Neuronal stem cell (in vitro differentiated cells): ENCODE data around the gene OR5AP2.

ENCODE experiments used
- DNase-seq: peaks from one replicate; pipeline ENCODE4 v3.0.0-alpha.2; 2013; ENCODE audit warnings: low spot score
- H2AFZ ChIP-seq: one replicate; pipeline ENCODE4 v1.6.1; 2013; ENCODE audit warnings: mild to moderate bottlenecking, low read length, inconsistent platforms
- H2AK5ac ChIP-seq: 2 replicates; pipeline ENCODE4 v1.6.1; 2013; ENCODE audit warnings: low read depth, mild to moderate bottlenecking, inconsistent platforms, low read length, moderate library complexity, mixed read lengths
- H2BK120ac ChIP-seq: 2 replicates; pipeline ENCODE4 v1.6.1; 2013; ENCODE audit warnings: low read depth, mild to moderate bottlenecking, inconsistent platforms, low read length, moderate library complexity, mixed read lengths
- H2BK12ac ChIP-seq: one replicate; pipeline ENCODE4 v1.6.1; 2013; ENCODE audit warnings: low read length, inconsistent platforms
- H2BK15ac ChIP-seq: 2 replicates; pipeline ENCODE4 v1.6.1; 2013; ENCODE audit warnings: mild to moderate bottlenecking, low read length, inconsistent platforms, mixed read lengths
- H2BK5ac ChIP-seq: one replicate; pipeline ENCODE4 v1.6.1; 2013; ENCODE audit warnings: inconsistent platforms, mild to moderate bottlenecking, low read length, moderate library complexity
- H3K14ac ChIP-seq: one replicate; pipeline ENCODE4 v1.6.1; 2013; ENCODE audit warnings: low read length, inconsistent platforms
- H3K18ac ChIP-seq: 2 replicates; pipeline ENCODE4 v1.6.1; 2013; ENCODE audit warnings: low read length, inconsistent platforms
- H3K23ac ChIP-seq: 2 replicates; pipeline ENCODE4 v1.6.1; 2013; ENCODE audit warnings: low read depth, mild to moderate bottlenecking, mixed read lengths, low read length, inconsistent platforms; ENCODE audit not compliant: poor library complexity
- H3K27ac ChIP-seq: replicated peaks from 3 replicates; pipeline ENCODE4 v1.5.1; 2013; ENCODE audit warnings: low read length, inconsistent platforms
- H3K27me3 ChIP-seq, 3 experiments: 2 replicates each; pipeline ENCODE4 v1.6.1; 2013; ENCODE audit warnings: low read length in 3 of 3, mild to moderate bottlenecking in 2 of 3, inconsistent platforms in 1 of 3, low read depth in 1 of 3, mixed read lengths in 1 of 3, moderate library complexity in 1 of 3; ENCODE audit not compliant: control insufficient read depth in 3 of 3, insufficient read depth in 3 of 3
- H3K36me3 ChIP-seq, 2 donors: replicated peaks in 1 of 2; 2 replicates each; pipeline ENCODE4 v1.6.1; 2013; ENCODE audit warnings: low read length in 2 of 2; ENCODE audit not compliant: control insufficient read depth in 2 of 2, insufficient read depth in 2 of 2
- H3K4ac ChIP-seq: 2 replicates; pipeline ENCODE4 v1.6.1; 2013; ENCODE audit warnings: inconsistent platforms, mild to moderate bottlenecking, low read length, moderate library complexity
- H3K4me1 ChIP-seq, 2 donors: 1 replicate in 1 of 2; 2 replicates in 1 of 2; pipeline ENCODE4 v1.6.1; 2013; ENCODE audit warnings: low read length in 2 of 2, low read depth in 1 of 2; ENCODE audit not compliant: control insufficient read depth in 2 of 2, insufficient read depth in 1 of 2
- H3K4me2 ChIP-seq: one replicate; pipeline ENCODE4 v1.6.1; 2013; ENCODE audit warnings: mild to moderate bottlenecking, low read length, inconsistent platforms; ENCODE audit not compliant: insufficient read depth, poor library complexity, severe bottlenecking
- H3K4me3 ChIP-seq, 2 donors: 2 replicates each; pipeline ENCODE4 v1.5.1; 2013; ENCODE audit warnings: low read length in 2 of 2, mild to moderate bottlenecking in 2 of 2, inconsistent platforms in 1 of 2, moderate library complexity in 1 of 2
- H3K79me1 ChIP-seq: one replicate; pipeline ENCODE4 v1.6.1; 2013; ENCODE audit warnings: low read depth, mild to moderate bottlenecking, inconsistent platforms, low read length, moderate library complexity
- H3K9ac ChIP-seq: one replicate; pipeline ENCODE4 v1.6.1; 2013; ENCODE audit warnings: mild to moderate bottlenecking, low read depth, low read length, inconsistent platforms; ENCODE audit not compliant: poor library complexity
- H3K9me3 ChIP-seq, 2 donors: replicated peaks in 1 of 2; 2 replicates each; pipeline versions ENCODE3 to v1.6.1; 2013; ENCODE audit warnings: low read length in 2 of 2, mild to moderate bottlenecking in 2 of 2, inconsistent platforms in 1 of 2, low read depth in 1 of 2, mixed read lengths in 1 of 2, moderate library complexity in 1 of 2; ENCODE audit not compliant: control insufficient read depth in 2 of 2, insufficient read depth in 1 of 2
- H4K8ac ChIP-seq: one replicate; pipeline ENCODE4 v1.6.1; 2013; ENCODE audit warnings: low read depth, mild to moderate bottlenecking, inconsistent platforms, low read length, moderate library complexity
- H4K91ac ChIP-seq: one replicate; pipeline ENCODE4 v1.6.1; 2013; ENCODE audit warnings: low read length, low read depth, mild to moderate bottlenecking, inconsistent platforms; ENCODE audit not compliant: poor library complexity
- WGBS, 2 donors: extraction: QIAGEN DNeasy Blood & Tissue Kit; methylation state at CpG; one replicate each; pipeline ENCODE4 v1.1.7; 2013; ENCODE audit warnings: missing lambda C conversion rate in 2 of 2, mixed read lengths in 1 of 2; ENCODE audit not compliant: insufficient read length in 2 of 2, insufficient replicate concordance in 1 of 2; ENCODE audit errors: extremely low coverage in 2 of 2; 5-methylcytosine and 5-hydroxymethylcytosine counted together

Gene OR5AP2

GRCh38 chr11:56632329-56632728 lies 9.9 kb downstream of the OR5AP2 start:
- H3K27me3 ChIP-seq = no peaks in the 10 kb centered on the region
- no CpG with 5 or more reads among the region's 2 CpGs for WGBS, 2 donors
- H3K23ac ChIP-seq = no peak overlapping the region
- no peak overlapping the region for H3K18ac ChIP-seq
- no peak overlapping the region for H2BK5ac ChIP-seq
- no peak overlapping the region for H2BK120ac ChIP-seq
- H2BK15ac ChIP-seq = no peak overlapping the region
- no peak overlapping the region for H2AK5ac ChIP-seq
- H3K4ac ChIP-seq = no peak overlapping the region
- H4K8ac ChIP-seq = no peak overlapping the region
- H3K14ac ChIP-seq = no peak overlapping the region
- no peaks in the 10 kb centered on the region for H3K9me3 ChIP-seq
- H3K4me3 ChIP-seq = no peak overlapping the region
- H3K9ac ChIP-seq = no peak overlapping the region
- no peak overlapping the region for H4K91ac ChIP-seq
- no peaks in the 10 kb centered on the region for H3K79me1 ChIP-seq
- H2AFZ ChIP-seq = no peak overlapping the region
- H2BK12ac ChIP-seq = no peak overlapping the region
- DNase-seq = no peak
- H3K4me1 ChIP-seq = no peaks in the 10 kb centered on the region
- no peak overlapping the region for H3K4me2 ChIP-seq
- no peak overlapping the region for H3K27ac ChIP-seq
- H3K36me3 ChIP-seq = no peaks in the 10 kb centered on the region

DNA sequence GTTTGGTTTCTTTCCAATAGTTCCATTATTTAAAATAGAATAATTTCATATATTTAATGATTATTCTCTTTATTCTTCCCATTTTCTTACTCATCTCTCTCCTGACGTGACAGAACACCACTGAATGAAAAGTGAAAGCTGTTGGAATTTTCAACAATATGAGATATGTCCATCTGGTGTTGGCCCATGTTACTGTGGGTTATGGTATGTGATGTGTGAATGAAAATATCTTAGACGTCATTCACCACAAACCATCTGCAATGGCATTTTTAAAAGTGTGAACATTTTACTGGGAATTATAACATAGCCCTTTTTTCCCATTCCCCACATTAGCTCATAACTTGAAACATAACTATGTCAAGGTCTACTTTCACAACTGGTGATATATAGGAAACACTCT lies 16.3 kb downstream of the OR5AP2 start:
- Histone ChIP-seq H3K23ac (no peak overlapping the region), H3K79me1 (no peaks in the 10 kb centered on the region), H2AFZ (no peak overlapping the region), H4K91ac (no peak overlapping the region), H3K27ac (no peak overlapping the region), H2BK120ac (no peak overlapping the region), H4K8ac (no peak overlapping the region), H3K4me2 (no peak overlapping the region), H3K9me3 (no peaks in the 10 kb centered on the region), H2AK5ac (no peak overlapping the region), H3K27me3 (no peaks in the 10 kb centered on the region), H3K4me1 (no peaks in the 10 kb centered on the region), H3K4me3 (no peak overlapping the region), H2BK12ac (no peak overlapping the region), H3K36me3 (no peaks in the 10 kb centered on the region), H3K18ac (no peak overlapping the region), H3K14ac (no peak overlapping the region), H3K4ac (no peak overlapping the region), H2BK5ac (no peak overlapping the region), H2BK15ac (no peak overlapping the region), H3K9ac (no peak overlapping the region)
- DNase-seq = no peak
- WGBS, 2 donors = no CpG with 5 or more reads among the region's 2 CpGs

DNA sequence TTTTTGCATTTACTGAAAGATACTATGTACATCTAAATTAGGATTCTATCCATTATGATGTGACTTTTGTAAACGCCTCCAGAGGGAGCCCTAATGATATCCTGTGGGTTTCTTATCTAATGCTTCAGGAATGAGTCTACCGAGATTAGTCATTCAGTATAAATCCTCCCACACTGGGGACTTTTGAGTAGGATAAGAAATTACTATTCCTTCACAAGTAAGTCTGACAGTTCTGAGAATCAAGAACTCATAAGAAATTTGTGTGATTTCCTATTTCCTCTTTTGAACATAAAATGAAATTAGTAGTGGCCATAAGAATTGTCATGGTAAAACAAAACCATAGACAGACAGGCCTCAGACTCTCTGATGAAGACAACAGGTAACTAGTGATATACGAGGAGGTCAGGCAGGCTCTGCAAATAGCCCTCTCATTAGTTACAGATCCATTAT lies 17.6 kb downstream of the OR5AP2 start:
- no peak overlapping the region for H3K27ac ChIP-seq
- DNase-seq = peak; percentile 38

GRCh38 chr11:56611174-56611573 lies 31.1 kb downstream of the OR5AP2 start:
- Histone ChIP-seq H3K9ac (no peak overlapping the region), H2BK15ac (no peak overlapping the region), H2BK12ac (no peak overlapping the region), H2AFZ (no peak overlapping the region), H3K79me1 (no peaks in the 10 kb centered on the region), H4K91ac (no peak overlapping the region), H3K36me3 (no peaks in the 10 kb centered on the region), H3K4me2 (no peak overlapping the region), H3K23ac (no peak overlapping the region), H3K4me1 (no peaks in the 10 kb centered on the region), H2BK5ac (no peak overlapping the region), H3K18ac (no peak overlapping the region), H2BK120ac (no peak overlapping the region), H3K27ac (no peak overlapping the region), H4K8ac (no peak overlapping the region), H3K9me3 (no peaks in the 10 kb centered on the region), H3K27me3 (no peaks in the 10 kb centered on the region), H3K4ac (no peak overlapping the region), H3K14ac (no peak overlapping the region), H3K4me3 (no peak overlapping the region), H2AK5ac (no peak overlapping the region)
- WGBS, 2 donors = no CpG with 5 or more reads among the region's 1 CpG
- no peak for DNase-seq

More for the DNA sequence above, 17.6 kb downstream of the OR5AP2 start:
- Histone ChIP-seq H3K23ac (no peak overlapping the region), H3K4me3 (no peak overlapping the region), H3K9me3 (no peaks in the 10 kb centered on the region), H2BK120ac (no peak overlapping the region), H3K4me1 (no peaks in the 10 kb centered on the region), H3K14ac (no peak overlapping the region), H2BK15ac (no peak overlapping the region), H4K8ac (no peak overlapping the region), H3K36me3 (peaks cover 0 to 2% of the 10 kb centered on the region in 2 donors), H2BK5ac (no peak overlapping the region), H3K27me3 (no peaks in the 10 kb centered on the region), H3K79me1 (no peaks in the 10 kb centered on the region), H4K91ac (no peak overlapping the region), H3K4ac (no peak overlapping the region), H3K4me2 (no peak overlapping the region), H3K9ac (no peak overlapping the region), H2AK5ac (no peak overlapping the region), H3K18ac (no peak overlapping the region), H2BK12ac (no peak overlapping the region), H2AFZ (no peak overlapping the region)
- no CpG with 5 or more reads among the region's 3 CpGs for WGBS, 2 donors
